IMR-90 (cell line): Measurements from ENCODE around the gene PACS1. TPM values are rescaled to one million over a fixed set of nuclear protein-coding genes. Genes with fewer than 3 reads are reported as not detected.

Source experiments
- ATAC-seq: fragments of 200-7000 bp; cut with Tn5 transposase; 2 replicates; pipeline ENCODE4 v1.9.1; 2020; ENCODE audit warnings: low read depth, mild to moderate bottlenecking, moderate library complexity
- BruUV-seq: library from RNA; stranded (reverse); fragments of 400-500 nt; replicated peaks from 2 replicates; lab custom pipeline; 2021; lab: Mats Ljungman, UMichigan
- CTCF ChIA-PET: fragments of 300-600 bp; formaldehyde crosslinking; extraction: SDS; loops from one replicate; lab custom pipeline; 2021; ENCODE audit warnings: antibody characterized with exemption; lab: Yijun Ruan, JAX
- POLR2A ChIA-PET: fragments of 300-600 bp; sonication (Branson Sonifier 250); formaldehyde crosslinking; loops from one replicate; lab custom pipeline; 2022; ENCODE audit warnings: antibody characterized with exemption; ENCODE audit not compliant: unreplicated experiment; lab: Charles Lee
- DNase-seq: peaks from one replicate; pipeline ENCODE4 v3.0.0; 2013
- H2AFZ ChIP-seq: replicated peaks from 2 replicates; pipeline ENCODE3; 2013; ENCODE audit warnings: low read length, mild to moderate bottlenecking; ENCODE audit not compliant: poor library complexity
- H2AK5ac ChIP-seq: 2 replicates; pipeline ENCODE4 v1.6.1; 2013; ENCODE audit warnings: low read depth, low read length, inconsistent platforms
- H2AK9ac ChIP-seq: replicated peaks from 2 replicates; pipeline ENCODE3; 2013; ENCODE audit warnings: mild to moderate bottlenecking, low read depth, low read length, moderate library complexity; ENCODE audit not compliant: poor library complexity
- H2BK120ac ChIP-seq: 2 replicates; pipeline ENCODE4 v1.6.1; 2013; ENCODE audit warnings: low read depth, low read length, inconsistent platforms
- H2BK15ac ChIP-seq: 3 replicates; pipeline ENCODE4 v1.6.1; 2013; ENCODE audit warnings: low read depth, low read length, inconsistent platforms
- H2BK20ac ChIP-seq: 2 replicates; pipeline ENCODE4 v1.6.1; 2013; ENCODE audit warnings: low read depth, mild to moderate bottlenecking, inconsistent platforms, low read length, moderate library complexity
- H2BK5ac ChIP-seq: 2 replicates; pipeline ENCODE4 v1.6.1; 2013; ENCODE audit warnings: mild to moderate bottlenecking, low read depth, low read length, inconsistent platforms; ENCODE audit not compliant: poor library complexity, severe bottlenecking
- H3K14ac ChIP-seq: replicated peaks from 2 replicates; pipeline ENCODE4 v1.6.1; 2013; ENCODE audit warnings: low read depth, low read length, inconsistent platforms
- H3K18ac ChIP-seq: 2 replicates; pipeline ENCODE4 v1.6.1; 2013; ENCODE audit warnings: low read depth, low read length, control low read depth
- H3K23ac ChIP-seq: 2 replicates; pipeline ENCODE4 v1.6.1; 2013; ENCODE audit warnings: low read depth, low read length, inconsistent platforms
- H3K27ac ChIP-seq: 2 replicates; pipeline ENCODE4 v1.5.1; 2013; ENCODE audit warnings: mild to moderate bottlenecking, control low read depth, low read length; ENCODE audit not compliant: insufficient read depth
- H3K27me3 ChIP-seq: 2 replicates; pipeline ENCODE4 v1.6.1; 2013; ENCODE audit warnings: low read length; ENCODE audit not compliant: control insufficient read depth, insufficient read depth
- H3K36me3 ChIP-seq: 2 replicates; pipeline ENCODE4 v1.6.1; 2013; ENCODE audit warnings: low read length, mixed read lengths; ENCODE audit not compliant: control insufficient read depth, insufficient read depth
- H3K4ac ChIP-seq: 2 replicates; pipeline ENCODE4 v1.6.1; 2013; ENCODE audit warnings: low read depth, low read length, inconsistent platforms
- H3K4me1 ChIP-seq: 2 replicates; pipeline ENCODE4 v1.6.1; 2013; ENCODE audit warnings: low read length, mixed read lengths; ENCODE audit not compliant: control insufficient read depth, insufficient read depth
- H3K4me2 ChIP-seq: 2 replicates; pipeline ENCODE4 v1.6.1; 2013; ENCODE audit warnings: low read depth, mild to moderate bottlenecking, control low read depth, low read length, moderate library complexity
- H3K4me3 ChIP-seq: 2 replicates; pipeline ENCODE4 v1.5.1; 2013; ENCODE audit warnings: low read depth, mild to moderate bottlenecking, control low read depth, low read length, moderate library complexity; ENCODE audit not compliant: insufficient read depth
- H3K56ac ChIP-seq: 2 replicates; pipeline ENCODE4 v1.6.1; 2013; ENCODE audit warnings: low read length, inconsistent platforms; ENCODE audit not compliant: insufficient read depth; ENCODE audit errors: extremely low read depth
- H3K79me1 ChIP-seq, 2 experiments: 2 replicates each; pipeline ENCODE4 v1.6.1; 2013; ENCODE audit warnings: low read length in 2 of 2, inconsistent platforms in 1 of 2, low read depth in 1 of 2
- H3K9ac ChIP-seq: 2 replicates; pipeline ENCODE4 v1.6.1; 2013; ENCODE audit warnings: low read depth, low read length, control low read depth
- H3K9me1 ChIP-seq: 2 replicates; pipeline ENCODE4 v1.6.1; 2013; ENCODE audit warnings: low read length, inconsistent platforms; ENCODE audit not compliant: insufficient read depth
- H3K9me3 ChIP-seq: 2 replicates; pipeline ENCODE4 v1.6.1; 2013; ENCODE audit warnings: low read length; ENCODE audit not compliant: control insufficient read depth, insufficient read depth
- H4K20me1 ChIP-seq: 2 replicates; pipeline ENCODE4 v1.6.1; 2013; ENCODE audit warnings: low read length, inconsistent platforms; ENCODE audit not compliant: insufficient read depth
- H4K5ac ChIP-seq: 2 replicates; pipeline ENCODE4 v1.6.1; 2013; ENCODE audit warnings: mild to moderate bottlenecking, low read depth, low read length, control low read depth
- H4K8ac ChIP-seq, 2 experiments: 2 replicates each; pipeline ENCODE4 v1.6.1; 2013; ENCODE audit warnings: low read depth in 2 of 2, low read length in 2 of 2, control low read depth in 1 of 2, inconsistent platforms in 1 of 2
- H4K91ac ChIP-seq: 2 replicates; pipeline ENCODE4 v1.6.1; 2013; ENCODE audit warnings: low read depth, low read length, inconsistent platforms; ENCODE audit not compliant: insufficient read depth
- BHLHE40 ChIP-seq: fragments of 150-350 bp; IDR thresholded peaks from 2 replicates; pipeline ENCODE4 v1.6.1; 2016; ENCODE audit warnings: mild to moderate bottlenecking, low read depth, low read length
- CHD1 ChIP-seq: IDR thresholded peaks from 2 replicates; pipeline ENCODE4 v1.6.1; 2012; ENCODE audit warnings: low read depth, low read length, improper control_type of control experiment
- CTCF ChIP-seq: conservative IDR thresholded peaks from 2 replicates; pipeline ENCODE4 v1.5.1; 2012; ENCODE audit warnings: mild to moderate bottlenecking, low read depth, low read length, improper control_type of control experiment
- FOS ChIP-seq: fragments of 150-350 bp; IDR thresholded peaks from 2 replicates; pipeline ENCODE4 v1.6.1; 2016; ENCODE audit warnings: low read depth, low read length
- MAFK ChIP-seq: IDR thresholded peaks from 2 replicates; pipeline ENCODE4 v1.6.1; 2012; ENCODE audit warnings: low read depth, low read length, improper control_type of control experiment
- NFE2L2 ChIP-seq: fragments of 150-350 bp; IDR thresholded peaks from 2 replicates; pipeline ENCODE4 v1.6.1; 2016; ENCODE audit warnings: low read depth, mild to moderate bottlenecking, low read length
- RAD21 ChIP-seq: IDR thresholded peaks from 2 replicates; pipeline ENCODE4 v1.6.1; 2012; ENCODE audit warnings: low read length, improper control_type of control experiment
- RCOR1 ChIP-seq: IDR thresholded peaks from 2 replicates; pipeline ENCODE4 v1.6.1; 2012; ENCODE audit warnings: mild to moderate bottlenecking, low read length, improper control_type of control experiment; ENCODE audit not compliant: insufficient replicate concordance
- SMC3 ChIP-seq: fragments of 150-350 bp; IDR thresholded peaks from 2 replicates; pipeline ENCODE4 v1.6.1; 2016; ENCODE audit warnings: low read depth, mild to moderate bottlenecking, antibody characterized with exemption, low read length, moderate library complexity
- WGBS, 2 experiments: methylation state at CpG; one replicate each; pipeline versions ENCODE4 v1.1.5 to v1.1.7; 2013; ENCODE audit warnings: missing lambda C conversion rate in 2 of 2; ENCODE audit not compliant: insufficient read length in 1 of 2; ENCODE audit errors: extremely low coverage in 2 of 2; 5-methylcytosine and 5-hydroxymethylcytosine counted together
- dilution Hi-C: fragments of 300-500 bp; cut with HindIII; formaldehyde crosslinking; loops from one replicate; pipeline ENCODE4 v1.14.3; 2018; ENCODE audit warnings: low sequenced_read_pairs; ENCODE audit not compliant: unreplicated experiment
- in situ Hi-C: fragments of 300-500 bp; cut with MboI; formaldehyde crosslinking; loops from 3 replicates; pipeline ENCODE4 v1.14.3; 2019; ENCODE audit warnings: low sequenced_read_pairs, inconsistent platforms, mixed read lengths
- intact Hi-C: fragments of 100-400 bp; cut with micrococcal nuclease; formaldehyde crosslinking; loops from 2 replicates; pipeline ENCODE4 v1.10.0; 2022
- polyA plus RNA-seq, 3 experiments: library from polyadenylated mRNA; depleted of rRNA; stranded (reverse); fragments of >200 nt; gene quantifications; 2 replicates each; pipeline ENCODE4 v1.2.3, GENCODE V29; 2012; ENCODE audit warnings: low replicate concordance in 1 of 3
- total RNA-seq: library from RNA; depleted of rRNA; stranded (reverse); fragments of >200 nt; gene quantifications from 2 replicates; pipeline ENCODE4 v1.2.3, GENCODE V29; 2012
- TF ChIP-seq, protein P1 (sequence below): fragments of 150-350 bp; IDR thresholded peaks from 2 replicates; pipeline ENCODE4 v1.6.1; 2017; ENCODE audit warnings: mild to moderate bottlenecking, antibody characterized with exemption, low read length, low read depth
- TF ChIP-seq, protein P2 (sequence below): fragments of 150-350 bp; IDR thresholded peaks from 2 replicates; pipeline ENCODE4 v1.6.1; 2016; ENCODE audit warnings: low read depth, mild to moderate bottlenecking, low read length, moderate library complexity, borderline replicate concordance

The PACS1 gene
- total and polyA plus RNA-seq, 2 of the 4 experiments (the other 2 are of a cell fraction): 7.3 to 32.0 TPM

GRCh38 chr11:66063900-66064299 is 6.2 kb upstream of the PACS1 start:
- Histone ChIP-seq H2BK20ac (no peak overlapping the region), H2AK5ac (no peak overlapping the region), H2BK15ac (no peak overlapping the region), H3K27ac (no peak overlapping the region), H3K9me3 (no peaks in the 10 kb centered on the region), H3K4me1 (peaks cover 3% of the 10 kb centered on the region), H3K18ac (no peak overlapping the region), H3K4ac (no peak overlapping the region), H3K56ac (no peak overlapping the region), H2AK9ac (no peak overlapping the region), H2BK120ac (no peak overlapping the region), H3K79me1 (peaks cover 35 to 60% of the 10 kb centered on the region in 2 experiments), H3K4me3 (no peak overlapping the region), H4K8ac (no peak overlapping the region), H3K23ac (no peak overlapping the region), H3K9ac (no peak overlapping the region), H3K27me3 (no peaks in the 10 kb centered on the region), H3K36me3 (peaks cover 71% of the 10 kb centered on the region), H2AFZ (no peak overlapping the region), H3K14ac (no peak overlapping the region), H3K9me1 (peaks cover 4% of the 10 kb centered on the region), H4K5ac (no peak overlapping the region), H3K4me2 (no peak overlapping the region), H2BK5ac (no peak overlapping the region), H4K91ac (no peak overlapping the region), H4K20me1 (peaks cover 16% of the 10 kb centered on the region)
- ChIA-PET POLR2A (no interaction called here), CTCF (no interaction called here)
- intact Hi-C loops (no loop called here), dilution Hi-C loops (no loop called here), in situ Hi-C loops (no loop called here)
- no TSS peak for BruUV-seq
- ATAC-seq (no peak), DNase-seq (no peak)
- no CpG with 5 or more reads among the region's 2 CpGs for WGBS, 2 experiments
- TF ChIP-seq NFE2L2 (no peak), CHD1 (no peak), RCOR1 (no peak), CTCF (no peak), BHLHE40 (no peak), MAFK (no peak), SMC3 (no peak), RAD21 (no peak), FOS (no peak)
- TF ChIP-seq, protein P1, sequence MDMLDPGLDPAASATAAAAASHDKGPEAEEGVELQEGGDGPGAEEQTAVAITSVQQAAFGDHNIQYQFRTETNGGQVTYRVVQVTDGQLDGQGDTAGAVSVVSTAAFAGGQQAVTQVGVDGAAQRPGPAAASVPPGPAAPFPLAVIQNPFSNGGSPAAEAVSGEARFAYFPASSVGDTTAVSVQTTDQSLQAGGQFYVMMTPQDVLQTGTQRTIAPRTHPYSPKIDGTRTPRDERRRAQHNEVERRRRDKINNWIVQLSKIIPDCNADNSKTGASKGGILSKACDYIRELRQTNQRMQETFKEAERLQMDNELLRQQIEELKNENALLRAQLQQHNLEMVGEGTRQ: no peak
- TF ChIP-seq, protein P2, sequence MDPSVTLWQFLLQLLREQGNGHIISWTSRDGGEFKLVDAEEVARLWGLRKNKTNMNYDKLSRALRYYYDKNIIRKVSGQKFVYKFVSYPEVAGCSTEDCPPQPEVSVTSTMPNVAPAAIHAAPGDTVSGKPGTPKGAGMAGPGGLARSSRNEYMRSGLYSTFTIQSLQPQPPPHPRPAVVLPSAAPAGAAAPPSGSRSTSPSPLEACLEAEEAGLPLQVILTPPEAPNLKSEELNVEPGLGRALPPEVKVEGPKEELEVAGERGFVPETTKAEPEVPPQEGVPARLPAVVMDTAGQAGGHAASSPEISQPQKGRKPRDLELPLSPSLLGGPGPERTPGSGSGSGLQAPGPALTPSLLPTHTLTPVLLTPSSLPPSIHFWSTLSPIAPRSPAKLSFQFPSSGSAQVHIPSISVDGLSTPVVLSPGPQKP: no peak
